H1 (cell line): ENCODE measurements around the gene DLEC1. TPM values are rescaled to one million over a fixed set of nuclear protein-coding genes. Genes with fewer than 3 reads are reported as not detected.

Experiments
- BRCA1 ChIP-seq: IDR thresholded peaks from 2 replicates; pipeline ENCODE4 v1.6.1; 2012; ENCODE audit warnings: low read depth, low read length, improper control_type of control experiment
- JUN ChIP-seq: IDR thresholded peaks from 2 replicates; pipeline ENCODE4 v1.6.1; 2011; ENCODE audit warnings: low read depth, mild to moderate bottlenecking, improper control_type of control experiment, low read length
- NRF1 ChIP-seq: IDR thresholded peaks from 2 replicates; pipeline ENCODE4 v1.6.1; 2011; ENCODE audit warnings: mild to moderate bottlenecking, low read depth, low read length, improper control_type of control experiment
- POU5F1 ChIP-seq: IDR thresholded peaks from 2 replicates; pipeline ENCODE4 v1.6.1; 2011; ENCODE audit warnings: low read depth, mild to moderate bottlenecking, low read length, moderate library complexity
- RFX5 ChIP-seq: IDR thresholded peaks from 2 replicates; pipeline ENCODE4 v1.6.1; 2011; ENCODE audit warnings: low read depth, low read length, improper control_type of control experiment, borderline replicate concordance
- SIX5 ChIP-seq: IDR thresholded peaks from 2 replicates; pipeline ENCODE4 v1.6.1; 2011; ENCODE audit warnings: mild to moderate bottlenecking, low read depth, low read length
- YY1 ChIP-seq: IDR thresholded peaks from 2 replicates; pipeline ENCODE4 v1.6.1; 2011; ENCODE audit warnings: low read depth, mild to moderate bottlenecking, low read length
- polyA plus RNA-seq, 7 experiments: library from polyadenylated mRNA; depleted of rRNA in 3 of 7; stranded (reverse) in 5 of 7; unstranded in 2 of 7; fragments of >200 nt in 5 of 7; fragments of 200-250 nt in 2 of 7; gene quantifications; 1 replicate in 5 of 7; 2 replicates in 1 of 7; 4 replicates in 1 of 7; pipeline versions ENCODE4 v1.2.1 to v1.2.3, GENCODE V29; 2011 to 2013; ENCODE audit warnings: missing spikeins in 2 of 7, mixed read lengths in 2 of 7
- total RNA-seq: library from RNA; stranded (reverse); fragmentation: NEBNext Ultra II Directional; extraction: Animal tissue kit (Norgen Biotek cat#: 25700); gene quantifications from 2 replicates; pipeline ENCODE4 v1.2.1, GENCODE V29; 2021

DLEC1 gene
- total and polyA plus RNA-seq, 2 of the 8 experiments (the other 6 are each of a cell fraction or from before 2014, with no cell fraction given), result 0.26 to 0.76 TPM

DNA sequence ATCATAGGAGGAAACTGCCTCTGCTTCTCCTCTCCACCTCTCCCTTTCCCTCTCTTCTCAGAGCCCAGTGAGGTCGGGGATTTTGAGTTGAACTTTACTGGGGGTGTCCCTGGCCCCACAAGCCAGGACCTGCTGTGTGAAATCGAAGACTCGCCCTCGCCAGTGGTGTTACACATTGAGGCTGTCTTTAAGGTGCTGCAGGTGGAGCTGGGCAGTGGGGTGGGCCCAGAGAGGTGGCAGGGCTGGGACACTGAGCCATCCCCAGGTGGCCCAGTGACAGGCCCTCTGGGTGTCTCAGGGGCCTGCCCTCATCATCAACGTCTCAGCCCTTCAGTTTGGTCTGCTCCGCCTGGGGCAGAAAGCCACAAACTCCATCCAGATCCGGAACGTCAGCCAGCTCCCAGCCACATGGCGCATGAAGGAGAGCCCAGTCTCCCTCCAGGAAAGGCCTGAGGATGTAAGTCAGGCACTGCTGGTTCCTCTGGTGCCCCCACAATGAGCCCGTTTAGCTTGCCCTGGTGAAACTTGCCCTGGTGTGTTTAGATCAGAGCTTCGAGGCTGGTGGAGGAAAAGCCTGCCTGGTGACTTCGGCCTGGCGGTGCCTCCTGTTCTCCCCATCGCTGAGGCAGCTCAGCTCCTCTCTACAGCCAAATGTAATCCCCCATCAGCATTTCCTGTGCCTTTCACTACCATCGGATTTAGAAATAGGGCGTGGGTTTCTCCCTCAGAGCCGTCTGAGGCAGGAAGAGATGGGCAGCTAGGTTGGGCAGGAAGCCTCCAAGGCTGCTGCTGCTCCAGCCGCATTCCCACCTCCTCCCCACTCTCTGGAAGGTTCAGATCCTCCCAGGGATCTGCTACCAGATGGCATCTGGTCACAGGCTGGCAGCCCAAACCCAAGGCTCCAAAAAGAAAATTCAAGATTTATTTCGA, 58.7 kb downstream of the DLEC1 start (continued):
- TF ChIP-seq RFX5 (no peak), POU5F1 (no peak), NRF1 (no peak), BRCA1 (no peak), YY1 (no peak), SIX5 (no peak), JUN (no peak)
- TF ChIP-seq, all 59 proteins: peak for 0
